ENCODE results near the gene NEUROD2.
"Not testable (repeated sequence)": the region's sequence is repeated elsewhere in the genome, so short reads cannot be mapped to it uniquely, and the experiment has no call there.

Gene NEUROD2

DNA sequence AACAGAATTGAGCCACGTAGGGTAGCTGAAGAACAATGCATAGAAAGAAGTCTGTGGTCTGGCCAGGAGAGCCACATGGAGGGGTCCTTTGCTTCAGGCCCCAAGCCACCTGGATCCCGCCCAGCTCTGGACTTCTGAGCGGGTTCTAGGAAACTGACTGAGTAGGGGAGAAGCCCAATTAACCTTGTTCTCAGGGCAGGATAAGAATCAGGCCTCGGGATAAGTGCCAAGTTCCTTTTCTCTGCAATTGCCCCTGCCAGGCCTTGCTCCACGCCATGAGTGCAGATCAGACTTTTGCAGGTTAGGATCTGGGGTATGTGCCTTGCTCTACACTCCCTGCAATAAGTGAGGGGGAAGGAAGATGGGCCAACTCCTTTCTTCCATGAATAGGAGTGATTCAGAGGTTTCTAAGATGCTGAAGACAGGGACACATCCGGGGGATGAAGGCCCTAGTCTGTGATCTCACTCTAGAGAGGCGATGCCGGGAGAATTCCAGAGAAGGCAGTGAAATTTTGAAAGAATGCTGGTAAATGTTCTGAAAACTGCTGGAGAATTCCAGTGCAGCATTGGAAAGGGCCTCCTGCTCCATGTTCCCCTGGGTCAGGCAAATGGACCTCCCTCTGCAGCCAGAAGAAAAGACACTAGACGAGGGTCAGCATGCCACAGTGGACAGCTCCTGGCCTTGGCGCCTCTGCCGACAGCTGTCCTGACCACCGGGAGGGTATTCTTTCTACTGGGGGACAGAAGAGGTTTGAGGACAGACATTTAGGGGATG lies 5.8 kb downstream of the NEUROD2 start:
- DNase-seq = no peak

GRCh38 chr17:39600997-39601597 lies 6.6 kb downstream of the NEUROD2 start:
- no peak for DNase-seq

- DNase-seq = no peak
Observed at GRCh38 chr17:39600288-39600996, 7.3 kb downstream of the NEUROD2 start.

DNA sequence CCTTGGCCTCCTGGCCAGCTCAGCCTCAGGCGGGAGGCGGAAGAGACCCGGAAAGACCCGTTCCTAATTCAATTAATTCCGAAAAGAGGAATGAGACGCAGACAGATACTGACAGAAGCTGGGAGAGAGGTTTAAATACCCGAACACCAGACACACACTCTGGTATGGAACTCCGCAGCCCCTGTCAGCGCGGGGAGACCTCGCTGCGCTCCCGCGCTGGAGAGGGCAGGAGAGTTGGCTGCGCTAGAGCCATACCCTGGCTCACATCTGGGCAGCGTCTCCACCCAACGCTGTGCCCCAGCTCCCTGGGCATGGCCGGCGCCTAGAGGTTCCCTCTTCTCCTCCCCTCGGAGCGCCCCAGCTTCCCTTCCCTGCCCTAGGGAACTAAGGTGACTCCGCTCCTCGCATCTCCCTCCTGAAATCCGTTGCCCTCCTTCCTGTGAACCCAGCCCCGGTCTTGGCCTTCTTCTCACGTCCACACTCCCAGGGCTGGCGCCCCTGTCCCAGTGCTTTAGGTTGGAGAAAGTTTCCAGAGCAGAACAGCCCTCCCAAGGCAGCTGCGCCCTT lies 8.0 kb downstream of the NEUROD2 start:
- no peak for DNase-seq

GRCh38 chr17:39599004-39599664 lies 8.6 kb downstream of the NEUROD2 start:
- no peak for DNase-seq

GRCh38 chr17:39598630-39599003 lies 9.1 kb downstream of the NEUROD2 start:
- no peak for DNase-seq

GRCh38 chr17:39598047-39598481 lies 9.7 kb downstream of the NEUROD2 start:
- no peak for DNase-seq

GRCh38 chr17:39597372-39598046 lies 10.2 kb downstream of the NEUROD2 start:
- DNase-seq = no peak

DNA sequence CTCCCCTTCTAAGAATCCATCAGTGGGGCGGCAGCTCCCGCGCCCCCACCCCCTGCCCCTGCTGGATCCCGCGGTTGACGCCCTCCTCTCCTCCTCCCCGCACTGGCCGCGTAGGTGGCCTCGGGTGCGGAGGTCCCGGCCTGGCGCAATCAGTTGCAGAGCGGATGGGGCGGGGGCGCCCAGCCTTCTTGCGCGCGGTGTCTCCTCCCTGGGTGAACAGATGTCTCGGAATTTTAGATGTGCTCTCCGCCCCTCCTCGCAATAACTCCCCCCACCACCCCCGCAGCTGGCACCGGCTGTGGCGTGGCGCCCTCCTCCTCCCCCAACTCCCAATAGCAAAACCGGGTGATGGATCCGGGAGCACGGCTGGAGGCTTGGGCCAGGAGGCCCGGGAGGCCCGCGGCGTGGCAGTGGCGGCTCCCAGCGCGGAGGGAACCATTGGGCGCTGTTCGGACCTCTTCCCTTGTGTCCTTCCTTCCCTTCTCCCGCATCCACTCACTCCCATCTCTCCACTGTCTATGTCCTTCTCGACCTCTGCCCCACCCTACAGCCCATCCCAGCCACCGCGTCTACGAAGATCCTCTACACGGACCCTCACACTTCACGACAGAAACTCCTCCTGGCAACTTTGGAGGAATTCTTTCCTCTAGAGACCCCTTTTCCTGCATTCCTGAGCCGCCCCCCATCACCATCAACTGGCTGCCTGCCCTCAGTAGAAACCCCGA lies 11.0 kb downstream of the NEUROD2 start:
- DNase-seq = no peak

- no peak for DNase-seq
Observed at GRCh38 chr17:39595928-39596510, 11.7 kb downstream of the NEUROD2 start.

GRCh38 chr17:39595294-39595693 lies 12.4 kb downstream of the NEUROD2 start:
- no peak for DNase-seq

- no peak for DNase-seq
Observed at GRCh38 chr17:39593371-39593770, 14.3 kb downstream of the NEUROD2 start.

DNA sequence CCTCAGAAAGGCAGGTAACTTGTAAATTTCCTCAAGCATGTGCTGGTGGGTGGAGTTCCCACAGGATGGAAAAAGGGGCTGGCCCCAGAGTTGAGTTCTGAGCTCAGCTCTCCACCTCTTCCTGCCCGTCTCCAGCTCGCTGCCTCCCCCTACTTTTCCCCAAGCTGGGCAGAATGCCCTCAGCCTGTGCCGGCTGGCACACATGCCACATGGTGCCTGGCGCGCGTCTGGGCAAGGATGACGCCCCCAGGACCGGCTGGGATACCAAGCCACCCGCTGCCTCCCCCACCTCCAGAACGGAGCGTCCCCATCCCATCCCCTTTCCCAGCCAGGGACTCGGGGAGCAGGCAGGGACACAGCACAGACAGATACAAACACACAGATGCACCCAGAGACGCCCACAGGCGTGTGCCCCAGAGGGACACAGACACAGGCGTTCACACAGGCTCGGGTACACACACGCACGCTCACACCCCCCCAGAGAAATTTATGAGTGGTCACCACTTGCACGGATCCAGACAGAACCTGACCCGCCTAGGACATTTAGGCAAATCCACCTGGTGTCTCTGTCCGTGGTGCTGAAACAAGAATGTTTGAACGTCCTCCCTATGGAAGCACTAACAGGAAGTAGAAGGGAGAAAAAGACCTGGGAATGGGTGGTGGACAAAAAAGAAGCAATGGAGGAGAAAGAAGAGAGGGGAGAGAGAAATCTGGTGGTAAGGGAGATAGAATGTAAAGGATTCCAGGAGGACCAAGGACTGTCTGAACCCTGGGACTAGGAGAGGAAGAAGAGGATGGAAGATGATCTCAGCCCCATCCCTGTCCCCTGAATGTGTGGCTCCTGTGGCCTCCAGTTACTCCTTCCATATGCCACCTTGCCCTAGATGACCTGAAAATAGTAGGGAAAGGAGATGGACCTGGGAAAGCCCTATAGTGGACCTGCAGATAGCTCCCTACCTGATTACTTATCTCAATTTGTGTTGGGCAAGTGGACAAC lies 15.5 kb downstream of the NEUROD2 start:
- DNase-seq = no peak

GRCh38 chr17:39590180-39590579 lies 17.5 kb downstream of the NEUROD2 start:
- not testable (repeated sequence) for DNase-seq

DNA sequence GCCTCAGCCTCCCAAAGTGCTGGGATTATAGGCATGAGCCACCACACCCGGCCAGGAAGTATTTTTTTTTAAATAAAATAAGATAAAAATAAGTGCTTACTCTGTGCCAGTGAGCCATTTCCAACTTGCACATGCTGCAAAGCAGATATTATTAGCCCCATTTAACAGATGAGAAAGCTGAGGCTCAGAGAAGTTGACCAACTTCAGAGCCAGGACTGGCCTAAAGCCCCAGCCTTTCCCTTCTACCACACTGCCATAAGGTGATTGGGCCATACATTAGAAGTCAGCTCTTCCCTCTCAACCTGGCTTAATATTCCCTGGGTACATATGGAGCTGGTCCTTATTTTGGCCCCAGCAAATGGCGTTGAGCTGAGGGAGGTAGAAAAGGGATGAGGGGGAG lies 25.1 kb downstream of the NEUROD2 start:
- no peak for DNase-seq

DNA sequence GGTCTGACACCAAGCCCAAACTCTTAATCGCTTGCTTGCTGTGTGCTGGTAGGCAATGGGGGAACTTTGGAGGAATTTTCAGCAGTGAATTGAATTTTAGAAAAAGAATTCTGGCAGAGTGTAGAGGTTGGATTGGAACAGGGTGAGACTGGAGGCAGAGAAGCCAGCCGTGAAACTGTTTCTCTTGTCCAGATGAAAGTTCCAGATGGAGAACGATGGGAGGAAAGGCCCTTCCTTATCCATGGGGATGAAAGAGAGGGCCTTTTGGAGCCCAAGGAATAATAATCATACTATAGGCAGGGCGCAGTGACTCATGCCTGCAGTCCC lies 26.0 kb downstream of the NEUROD2 start:
- DNase-seq = no peak

GRCh38 chr17:39581071-39581758 lies 26.5 kb downstream of the NEUROD2 start:
- no peak for DNase-seq

DNA sequence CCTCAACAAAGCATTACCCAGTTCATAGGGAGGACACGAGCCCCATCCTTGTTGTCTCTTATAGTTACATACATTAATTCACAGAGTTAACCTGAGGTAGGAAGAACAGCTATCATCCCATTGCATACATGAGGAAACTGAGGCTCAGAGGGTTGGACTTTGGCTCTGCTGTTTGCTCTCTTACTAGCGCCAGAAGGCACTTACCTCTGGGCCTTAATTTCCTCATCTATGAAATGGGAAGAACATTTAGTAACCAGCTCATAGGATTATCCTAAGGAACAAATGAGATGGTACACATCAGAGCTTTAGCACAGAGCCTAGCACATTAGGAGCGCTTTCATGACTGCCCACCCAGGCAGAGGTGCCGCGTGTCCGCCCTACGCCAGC lies 27.6 kb downstream of the NEUROD2 start:
- no peak for DNase-seq

- DNase-seq = no peak
Observed at GRCh38 chr17:39579318-39580081, 28.2 kb downstream of the NEUROD2 start.
